Kidney epithelial cell (primary cell): ENCODE results near the gene HAUS7. TPM values are rescaled to one million over a fixed set of nuclear protein-coding genes. Genes with fewer than 3 reads are reported as not detected.

Experiments
- DNase-seq: peaks from one replicate; pipeline ENCODE4 v3.0.0-alpha.2; 2010; ENCODE audit warnings: low read depth
- H3K27me3 ChIP-seq: 2 replicates; pipeline ENCODE4 v1.6.0; 2011; ENCODE audit warnings: low read length; ENCODE audit not compliant: control insufficient read depth, insufficient read depth
- H3K36me3 ChIP-seq: 2 replicates; pipeline ENCODE4 v1.5.1; 2011; ENCODE audit warnings: low read length; ENCODE audit not compliant: control insufficient read depth, insufficient read depth
- H3K4me3 ChIP-seq: 2 replicates; pipeline ENCODE4 v1.5.1; 2011; ENCODE audit warnings: low read depth, mild to moderate bottlenecking, control low read depth, low read length
- CTCF ChIP-seq: IDR thresholded peaks from 2 replicates; pipeline ENCODE4 v1.5.1; 2011; ENCODE audit warnings: mild to moderate bottlenecking, moderate library complexity, low read length, control low read depth, inconsistent platforms; ENCODE audit not compliant: insufficient read depth, poor library complexity, severe bottlenecking
- total RNA-seq: library from RNA; depleted of rRNA; stranded (reverse); fragments of >200 nt; gene quantifications from 2 replicates; pipeline ENCODE4 v1.2.3, GENCODE V29; 2015

Gene HAUS7
- total RNA-seq, 1 donor from 2014 or later = 25.8 TPM

- DNase-seq = no peak
- H3K27me3 ChIP-seq = no peaks in the 10 kb centered on the region
- H3K36me3 ChIP-seq = no peaks in the 10 kb centered on the region
- no peak for TF ChIP-seq CTCF
- H3K4me3 ChIP-seq = no peak overlapping the region
Observed at GRCh38 chrX:153456704-153457103, 13.7 kb downstream of the HAUS7 start.

GRCh38 chrX:153456161-153456560 is 14.2 kb downstream of the HAUS7 start:
- no peak for TF ChIP-seq CTCF
- Histone ChIP-seq H3K4me3 (no peak overlapping the region), H3K27me3 (no peaks in the 10 kb centered on the region), H3K36me3 (no peaks in the 10 kb centered on the region)
- DNase-seq = no peak

GRCh38 chrX:153455571-153455970 is 14.8 kb downstream of the HAUS7 start:
- H3K4me3 ChIP-seq = no peak overlapping the region
- no peak for DNase-seq
- no peaks in the 10 kb centered on the region for H3K36me3 ChIP-seq
- no peaks in the 10 kb centered on the region for H3K27me3 ChIP-seq
- no peak for TF ChIP-seq CTCF

- no peaks in the 10 kb centered on the region for H3K27me3 ChIP-seq
- no peak overlapping the region for H3K4me3 ChIP-seq
- no peak for TF ChIP-seq CTCF
- no peak for DNase-seq
- no peaks in the 10 kb centered on the region for H3K36me3 ChIP-seq
Observed at GRCh38 chrX:153454901-153455550, 15.3 kb downstream of the HAUS7 start.

GRCh38 chrX:153450949-153451277 is 19.5 kb downstream of the HAUS7 start:
- Histone ChIP-seq H3K36me3 (no peaks in the 10 kb centered on the region), H3K27me3 (no peaks in the 10 kb centered on the region), H3K4me3 (no peak overlapping the region)
- DNase-seq = no peak
- no peak for TF ChIP-seq CTCF

GRCh38 chrX:153450114-153450948 is 20.0 kb downstream of the HAUS7 start:
- TF ChIP-seq CTCF = no peak
- Histone ChIP-seq H3K4me3 (no peak overlapping the region), H3K27me3 (no peaks in the 10 kb centered on the region), H3K36me3 (no peaks in the 10 kb centered on the region)
- no peak for DNase-seq
